GM21723 (cell line): ENCODE results near the gene MTRF1.

Source experiments
- ATAC-seq: cut with Tn5 transposase; IDR thresholded peaks from one replicate; pipeline ENCODE4 v1.9.1; 2021; ENCODE audit warnings: mild to moderate bottlenecking, moderate library complexity; ENCODE audit not compliant: unreplicated experiment

Gene MTRF1

GRCh38 chr13:41263261-41263971 is at the start of gene MTRF1:
TSS of gene MTRF1 (minus strand) at chr13:41263576. CDS start at chr13:41260907, 2,669 bp downstream.
- ATAC-seq, result peak; percentile 96

- ATAC-seq, result no peak
Measured at GRCh38 chr13:41313117-41313516, 49.7 kb upstream of the MTRF1 start.

- ATAC-seq, result peak; percentile 25
Measured at GRCh38 chr13:41312176-41312500, 48.8 kb upstream of the MTRF1 start.

GRCh38 chr13:41311406-41312175 is 48.2 kb upstream of the MTRF1 start:
- peak; percentile 57 for ATAC-seq

GRCh38 chr13:41310963-41311405 is 47.6 kb upstream of the MTRF1 start, which contains the start of gene NAA16:
TSS of gene NAA16 (plus strand) at chr13:41311267. CDS start at chr13:41311529, 262 bp downstream.
- ATAC-seq, result peak; percentile 70

- ATAC-seq, result no peak
Measured at GRCh38 chr13:41307884-41308640, 44.7 kb upstream of the MTRF1 start.

GRCh38 chr13:41306271-41307145 is 43.1 kb upstream of the MTRF1 start:
- ATAC-seq, result no peak

GRCh38 chr13:41304551-41304950 is 41.2 kb upstream of the MTRF1 start:
- no peak for ATAC-seq

- ATAC-seq, result no peak
Measured at GRCh38 chr13:41302743-41303142, 39.4 kb upstream of the MTRF1 start.

GRCh38 chr13:41299316-41300094 is 36.1 kb upstream of the MTRF1 start:
- peak; percentile 67 for ATAC-seq

- no peak for ATAC-seq
Measured at GRCh38 chr13:41296879-41297646, 33.7 kb upstream of the MTRF1 start.

- ATAC-seq, result no peak
Measured at GRCh38 chr13:41295973-41296372, 32.6 kb upstream of the MTRF1 start.

- ATAC-seq, result no peak
Measured at GRCh38 chr13:41294914-41295313, 31.5 kb upstream of the MTRF1 start.

GRCh38 chr13:41293272-41293671 is 29.9 kb upstream of the MTRF1 start:
- ATAC-seq, result no peak

GRCh38 chr13:41291246-41291645 is 27.9 kb upstream of the MTRF1 start:
- ATAC-seq, result no peak

GRCh38 chr13:41289463-41289881 is 26.1 kb upstream of the MTRF1 start:
- no peak for ATAC-seq

GRCh38 chr13:41286370-41286769 is 23.0 kb upstream of the MTRF1 start:
- no peak for ATAC-seq

GRCh38 chr13:41284512-41285288 is 21.3 kb upstream of the MTRF1 start:
- ATAC-seq, result no peak
